Measurements from ENCODE around the gene SLC31A2. TPM values are rescaled to one million over a fixed set of nuclear protein-coding genes. Genes with fewer than 3 reads are reported as not detected.

SLC31A2 gene
- polyA plus RNA-seq, 4 donors, result 10.5 to 41.6 (median 19.5) TPM

DNA sequence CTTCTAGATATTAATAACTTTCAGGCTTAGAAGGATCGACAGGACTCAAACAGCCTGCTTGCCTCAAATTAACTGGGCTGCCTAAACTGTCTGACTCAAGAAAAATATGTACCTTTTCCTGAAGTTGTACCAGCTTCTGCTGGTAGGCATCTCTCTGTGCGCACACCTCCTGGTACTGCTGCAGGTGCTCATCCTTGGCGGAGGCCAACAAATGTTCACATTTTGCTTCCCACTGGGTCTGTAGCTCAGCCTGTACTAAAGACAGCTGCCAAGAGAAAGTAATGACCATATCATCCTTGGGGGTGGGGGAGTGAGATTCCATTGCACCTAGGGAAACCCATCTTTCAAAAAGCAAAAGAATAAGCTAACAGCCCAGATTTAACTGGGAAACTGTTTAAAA, 22.5 kb downstream of the SLC31A2 start:
- FAIRE-seq (no peak), DNase-seq (no peak)
- Histone ChIP-seq H3K36me3 (ENCODE audit: control insufficient read depth in 3 of 3, insufficient read depth in 2 of 3, low read depth in 1 of 3, low read length in 3 of 3) (peaks cover 25 to 49% (median 45%) of the 10 kb centered on the region in 3 donors), H3K27ac (ENCODE audit: low read depth in 1 of 3, low read length in 2 of 3) (no peak overlapping the region), H3K4me3 (ENCODE audit: low read depth in 1 of 3, low read length in 3 of 3) (no peak overlapping the region), H3K4me1 (ENCODE audit: control insufficient read depth in 3 of 3, insufficient read depth in 2 of 3, low read depth in 1 of 3, low read length in 2 of 3) (no peaks in the 10 kb centered on the region), H3K9me3 (ENCODE audit: control insufficient read depth in 2 of 2, insufficient read depth in 1 of 2, low read depth in 1 of 2, low read length in 1 of 2) (no peaks in the 10 kb centered on the region), H3K27me3 (ENCODE audit: control insufficient read depth in 3 of 3, insufficient read depth in 3 of 3, low read length in 3 of 3) (no peaks in the 10 kb centered on the region)
- 96 to 98% (median 96%) methylated on average over 3 of the region's 3 CpGs for WGBS, 3 donors

DNA sequence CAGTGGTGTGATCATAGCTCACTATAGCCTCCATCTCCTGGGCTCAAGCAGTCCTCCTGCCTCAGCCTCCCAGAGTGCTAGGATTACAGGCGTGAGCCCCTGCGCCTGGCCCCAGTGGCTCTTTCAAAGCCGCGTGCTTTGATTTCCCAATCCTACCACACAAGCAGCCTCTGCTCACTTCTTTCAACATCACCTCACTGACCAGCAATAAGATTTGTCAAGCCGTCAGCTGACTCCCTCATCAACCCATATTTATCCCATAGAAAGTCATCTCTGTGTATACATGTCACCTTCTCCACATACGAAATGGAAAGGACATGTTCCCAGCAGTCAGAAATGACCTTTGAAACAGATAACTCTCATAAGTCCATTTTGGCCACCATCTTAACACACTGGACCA, 26.0 kb downstream of the SLC31A2 start:
- no peak overlapping the region for H3K27ac ChIP-seq (ENCODE audit: low read depth in 1 of 3, low read length in 2 of 3)
- 95 to 98% (median 97%) methylated on average over 6 of the region's 6 CpGs for WGBS, 3 donors
- H3K9me3 ChIP-seq (ENCODE audit: control insufficient read depth in 2 of 2, insufficient read depth in 1 of 2, low read depth in 1 of 2, low read length in 1 of 2), result no peaks in the 10 kb centered on the region
- no peaks in the 10 kb centered on the region for H3K27me3 ChIP-seq (ENCODE audit: control insufficient read depth in 3 of 3, insufficient read depth in 3 of 3, low read length in 3 of 3)
- no peaks in the 10 kb centered on the region for H3K4me1 ChIP-seq (ENCODE audit: control insufficient read depth in 3 of 3, insufficient read depth in 2 of 3, low read depth in 1 of 3, low read length in 2 of 3)
- FAIRE-seq (no peak), DNase-seq (no peak)
- H3K4me3 ChIP-seq (ENCODE audit: low read depth in 1 of 3, low read length in 3 of 3), result no peak overlapping the region
- H3K36me3 ChIP-seq (ENCODE audit: control insufficient read depth in 3 of 3, insufficient read depth in 2 of 3, low read depth in 1 of 3, low read length in 3 of 3), result peaks cover 16 to 34% (median 33%) of the 10 kb centered on the region in 3 donors

DNA sequence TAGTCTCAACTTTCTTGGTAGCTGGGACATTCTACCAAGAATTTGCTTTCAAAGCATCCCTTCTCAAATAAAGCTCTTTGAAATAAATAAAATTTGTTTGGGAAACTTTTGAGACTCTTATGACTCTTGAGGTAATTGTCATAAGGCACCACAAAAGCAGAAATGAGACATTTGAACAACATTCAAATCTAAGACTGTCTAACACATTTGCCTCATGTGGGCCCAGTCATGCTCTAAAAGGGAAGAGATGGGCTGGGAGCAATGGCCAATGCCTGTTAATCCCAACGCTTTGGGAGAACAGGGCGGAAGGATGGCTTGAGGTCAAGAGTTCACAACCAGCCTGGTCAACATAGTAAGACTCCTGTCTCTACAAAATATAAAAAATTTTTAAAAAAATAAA, 26.4 kb downstream of the SLC31A2 start:
- peaks cover 16 to 35% (median 33%) of the 10 kb centered on the region in 3 donors for H3K36me3 ChIP-seq (ENCODE audit: control insufficient read depth in 3 of 3, insufficient read depth in 2 of 3, low read depth in 1 of 3, low read length in 3 of 3)

GRCh38 chr9:113178087-113178486, 27.3 kb downstream of the SLC31A2 start:
- H3K9me3 ChIP-seq (ENCODE audit: control insufficient read depth in 2 of 2, insufficient read depth in 1 of 2, low read depth in 1 of 2, low read length in 1 of 2), result no peaks in the 10 kb centered on the region
- H3K27me3 ChIP-seq (ENCODE audit: control insufficient read depth in 3 of 3, insufficient read depth in 3 of 3, low read length in 3 of 3), result no peaks in the 10 kb centered on the region
- H3K4me1 ChIP-seq (ENCODE audit: control insufficient read depth in 3 of 3, insufficient read depth in 2 of 3, low read depth in 1 of 3, low read length in 2 of 3), result no peaks in the 10 kb centered on the region
- H3K27ac ChIP-seq (ENCODE audit: low read depth in 1 of 3, low read length in 2 of 3), result no peak overlapping the region
- DNase-seq (no peak), FAIRE-seq (no peak)
- 95 to 100% (median 96%) methylated on average over 1 of the region's 1 CpG for WGBS, 3 donors
- H3K36me3 ChIP-seq (ENCODE audit: control insufficient read depth in 3 of 3, insufficient read depth in 2 of 3, low read depth in 1 of 3, low read length in 3 of 3), result peaks cover 21 to 30% (median 30%) of the 10 kb centered on the region in 3 donors
- H3K4me3 ChIP-seq (ENCODE audit: low read depth in 1 of 3, low read length in 3 of 3), result no peak overlapping the region

More for the DNA sequence above, 26.4 kb downstream of the SLC31A2 start:
- Histone ChIP-seq H3K27ac (ENCODE audit: low read depth in 1 of 3, low read length in 2 of 3) (no peak overlapping the region), H3K4me1 (ENCODE audit: control insufficient read depth in 3 of 3, insufficient read depth in 2 of 3, low read depth in 1 of 3, low read length in 2 of 3) (no peaks in the 10 kb centered on the region), H3K9me3 (ENCODE audit: control insufficient read depth in 2 of 2, insufficient read depth in 1 of 2, low read depth in 1 of 2, low read length in 1 of 2) (no peaks in the 10 kb centered on the region), H3K27me3 (ENCODE audit: control insufficient read depth in 3 of 3, insufficient read depth in 3 of 3, low read length in 3 of 3) (no peaks in the 10 kb centered on the region), H3K4me3 (ENCODE audit: low read depth in 1 of 3, low read length in 3 of 3) (no peak overlapping the region)
- 95 to 97% (median 96%) methylated on average over 2 of the region's 2 CpGs for WGBS, 3 donors
- DNase-seq (no peak), FAIRE-seq (no peak)

GRCh38 chr9:113179839-113180238, 29.0 kb downstream of the SLC31A2 start:
- Histone ChIP-seq H3K27ac (ENCODE audit: low read depth in 1 of 3, low read length in 2 of 3) (no peak overlapping the region), H3K36me3 (ENCODE audit: control insufficient read depth in 3 of 3, insufficient read depth in 2 of 3, low read depth in 1 of 3, low read length in 3 of 3) (peaks cover 17 to 29% (median 24%) of the 10 kb centered on the region in 3 donors), H3K27me3 (ENCODE audit: control insufficient read depth in 3 of 3, insufficient read depth in 3 of 3, low read length in 3 of 3) (no peaks in the 10 kb centered on the region), H3K9me3 (ENCODE audit: control insufficient read depth in 2 of 2, insufficient read depth in 1 of 2, low read depth in 1 of 2, low read length in 1 of 2) (no peaks in the 10 kb centered on the region), H3K4me3 (ENCODE audit: low read depth in 1 of 3, low read length in 3 of 3) (no peak overlapping the region), H3K4me1 (ENCODE audit: control insufficient read depth in 3 of 3, insufficient read depth in 2 of 3, low read depth in 1 of 3, low read length in 2 of 3) (no peaks in the 10 kb centered on the region)
- FAIRE-seq (no peak), DNase-seq (peak; percentile 12 to 72)
- 33 to 59% (median 57%) methylated on average over 1 of the region's 1 CpG for WGBS, 3 donors

DNA sequence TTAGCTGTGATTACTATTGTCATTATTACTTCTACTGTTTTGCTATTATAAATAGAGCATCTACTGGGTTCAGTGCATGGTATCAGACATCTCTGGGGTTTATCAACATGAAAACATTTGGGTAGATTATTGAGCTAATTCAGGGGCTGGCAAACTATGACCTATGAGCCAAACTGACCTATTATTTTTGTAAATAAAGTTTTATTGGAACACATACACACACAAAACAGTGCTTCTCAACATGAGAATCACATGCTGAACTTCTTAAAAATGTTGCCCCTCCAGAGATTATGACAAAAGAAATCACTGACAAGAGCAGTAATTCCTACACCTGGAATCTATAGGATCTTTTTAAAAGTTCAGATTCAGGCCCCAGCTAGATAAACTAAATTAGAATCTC, 30.4 kb downstream of the SLC31A2 start:
- Histone ChIP-seq H3K4me1 (ENCODE audit: control insufficient read depth in 3 of 3, insufficient read depth in 2 of 3, low read depth in 1 of 3, low read length in 2 of 3) (no peaks in the 10 kb centered on the region), H3K36me3 (ENCODE audit: control insufficient read depth in 3 of 3, insufficient read depth in 2 of 3, low read depth in 1 of 3, low read length in 3 of 3) (peaks cover 17 to 33% (median 28%) of the 10 kb centered on the region in 3 donors), H3K4me3 (ENCODE audit: low read depth in 1 of 3, low read length in 3 of 3) (no peak overlapping the region), H3K27ac (ENCODE audit: low read depth in 1 of 3, low read length in 2 of 3) (no peak overlapping the region), H3K9me3 (ENCODE audit: control insufficient read depth in 2 of 2, insufficient read depth in 1 of 2, low read depth in 1 of 2, low read length in 1 of 2) (no peaks in the 10 kb centered on the region), H3K27me3 (ENCODE audit: control insufficient read depth in 3 of 3, insufficient read depth in 3 of 3, low read length in 3 of 3) (no peaks in the 10 kb centered on the region)
- DNase-seq, result no peak
- no peak for FAIRE-seq

DNA sequence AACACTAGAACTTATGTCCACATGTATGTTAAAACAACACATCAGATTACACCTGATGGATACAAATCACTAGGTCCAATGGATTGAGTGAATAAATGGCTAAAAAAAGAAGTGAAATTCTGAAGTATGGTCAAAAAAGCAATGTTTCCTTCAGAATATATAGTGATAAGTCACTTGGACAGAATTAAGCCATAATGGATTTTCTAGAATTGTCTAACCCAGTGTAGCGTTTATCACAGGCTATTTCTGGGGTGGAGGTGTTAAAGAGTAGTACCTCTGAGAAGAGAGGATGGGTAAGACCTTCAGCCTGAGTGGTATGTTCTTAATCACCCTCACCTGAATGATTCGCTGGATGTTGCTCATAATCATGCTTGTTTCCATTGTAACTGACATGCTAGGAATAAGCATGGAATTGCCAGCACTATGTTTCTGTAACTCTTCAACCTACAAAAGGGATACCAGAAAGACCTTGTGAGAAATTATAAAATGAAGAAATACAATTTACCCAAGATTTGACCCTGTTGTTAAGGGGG, 33.2 kb downstream of the SLC31A2 start:
- H3K9me3 ChIP-seq (ENCODE audit: control insufficient read depth in 2 of 2, insufficient read depth in 1 of 2, low read depth in 1 of 2, low read length in 1 of 2), result no peaks in the 10 kb centered on the region

DNA sequence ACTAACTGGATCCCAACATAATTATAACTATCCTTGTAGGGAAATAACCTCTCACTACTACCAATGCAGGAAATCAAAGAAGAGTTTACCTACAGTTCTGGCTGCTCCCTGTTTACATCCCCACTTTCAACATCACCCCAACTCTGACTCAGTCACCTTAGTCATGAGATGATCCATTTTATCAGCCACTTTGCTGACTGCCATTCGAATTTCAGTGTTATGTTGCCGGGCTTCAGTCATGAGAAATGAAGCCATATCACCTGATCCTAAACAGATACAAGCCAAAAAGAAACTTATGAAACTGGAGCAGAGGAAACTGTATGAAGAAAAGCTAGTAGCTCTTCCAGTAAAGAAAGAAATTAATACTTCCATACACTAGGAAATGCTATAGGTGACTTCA, 33.7 kb downstream of the SLC31A2 start:
- Histone ChIP-seq H3K27me3 (ENCODE audit: control insufficient read depth in 3 of 3, insufficient read depth in 3 of 3, low read length in 3 of 3) (no peaks in the 10 kb centered on the region), H3K27ac (ENCODE audit: low read depth in 1 of 3, low read length in 2 of 3) (no peak overlapping the region), H3K4me1 (ENCODE audit: control insufficient read depth in 3 of 3, insufficient read depth in 2 of 3, low read depth in 1 of 3, low read length in 2 of 3) (no peaks in the 10 kb centered on the region), H3K9me3 (ENCODE audit: control insufficient read depth in 2 of 2, insufficient read depth in 1 of 2, low read depth in 1 of 2, low read length in 1 of 2) (no peaks in the 10 kb centered on the region), H3K4me3 (ENCODE audit: low read depth in 1 of 3, low read length in 3 of 3) (no peak overlapping the region), H3K36me3 (ENCODE audit: control insufficient read depth in 3 of 3, insufficient read depth in 2 of 3, low read depth in 1 of 3, low read length in 3 of 3) (peaks cover 13 to 40% (median 20%) of the 10 kb centered on the region in 3 donors)
- no peak for DNase-seq
- FAIRE-seq, result no peak
- 87 to 94% (median 88%) methylated on average over 2 of the region's 2 CpGs for whole genome bisulfite sequencing, 3 donors

More for the DNA sequence above, 33.2 kb downstream of the SLC31A2 start:
- FAIRE-seq (no peak), DNase-seq (no peak)
- Histone ChIP-seq H3K4me3 (ENCODE audit: low read depth in 1 of 3, low read length in 3 of 3) (no peak overlapping the region), H3K4me1 (ENCODE audit: control insufficient read depth in 3 of 3, insufficient read depth in 2 of 3, low read depth in 1 of 3, low read length in 2 of 3) (no peaks in the 10 kb centered on the region), H3K27me3 (ENCODE audit: control insufficient read depth in 3 of 3, insufficient read depth in 3 of 3, low read length in 3 of 3) (no peaks in the 10 kb centered on the region), H3K27ac (ENCODE audit: low read depth in 1 of 3, low read length in 2 of 3) (no peak overlapping the region), H3K36me3 (ENCODE audit: control insufficient read depth in 3 of 3, insufficient read depth in 2 of 3, low read depth in 1 of 3, low read length in 3 of 3) (peaks cover 13 to 40% (median 22%) of the 10 kb centered on the region in 3 donors)
- WGBS, 3 donors, result 91 to 100% (median 97%) methylated on average over 2 of the region's 2 CpGs

DNA sequence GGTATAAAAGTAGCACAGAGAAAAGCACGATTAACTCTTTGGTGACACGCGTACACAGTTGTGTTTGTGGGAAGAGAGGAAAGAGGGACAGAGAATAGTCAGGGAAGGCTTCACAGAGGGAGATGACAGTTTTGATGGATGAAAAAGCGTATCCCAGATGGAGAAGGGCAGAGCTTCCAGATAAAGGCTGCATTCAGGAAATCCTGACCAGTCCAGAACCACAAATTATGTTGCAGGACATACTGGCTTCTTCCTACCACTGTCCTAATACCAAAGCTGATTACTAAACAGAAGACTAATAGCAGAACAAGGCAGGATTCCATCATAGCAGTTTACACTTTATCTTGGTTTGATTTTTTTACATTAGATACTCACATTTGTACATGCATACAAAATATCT, 34.5 kb downstream of the SLC31A2 start:
- WGBS, 3 donors, result 89 to 98% (median 94%) methylated on average over 4 of the region's 4 CpGs
- FAIRE-seq (no peak), DNase-seq (no peak)
- Histone ChIP-seq H3K36me3 (ENCODE audit: control insufficient read depth in 3 of 3, insufficient read depth in 2 of 3, low read depth in 1 of 3, low read length in 3 of 3) (peaks cover 13 to 41% (median 20%) of the 10 kb centered on the region in 3 donors), H3K27ac (ENCODE audit: low read depth in 1 of 3, low read length in 2 of 3) (no peak overlapping the region), H3K4me3 (ENCODE audit: low read depth in 1 of 3, low read length in 3 of 3) (no peak overlapping the region), H3K27me3 (ENCODE audit: control insufficient read depth in 3 of 3, insufficient read depth in 3 of 3, low read length in 3 of 3) (no peaks in the 10 kb centered on the region), H3K4me1 (ENCODE audit: control insufficient read depth in 3 of 3, insufficient read depth in 2 of 3, low read depth in 1 of 3, low read length in 2 of 3) (no peaks in the 10 kb centered on the region), H3K9me3 (ENCODE audit: control insufficient read depth in 2 of 2, insufficient read depth in 1 of 2, low read depth in 1 of 2, low read length in 1 of 2) (no peaks in the 10 kb centered on the region)
